Body of pancreas (tissue), 4 donors: ENCODE measurements around the gene SMIM43.

Source experiments
- POLR2A ChIP-seq, 3 donors: fragments of 450-650 bp; IDR thresholded peaks; one replicate each; pipeline ENCODE4 v1.6.1; 2016; ENCODE audit warnings: antibody characterized with exemption in 3 of 3, mild to moderate bottlenecking in 2 of 3
- TF ChIP-seq, protein P1 (sequence below), 7 experiments: fragments of 450-650 bp in 4 of 7; fragments of 200-600 bp in 3 of 7; sonication (generic) in 3 of 7; IDR thresholded peaks; one replicate each; pipeline ENCODE4 v1.5.1; 2016 to 2019; ENCODE audit warnings: antibody characterized with exemption in 7 of 7

DNA sequence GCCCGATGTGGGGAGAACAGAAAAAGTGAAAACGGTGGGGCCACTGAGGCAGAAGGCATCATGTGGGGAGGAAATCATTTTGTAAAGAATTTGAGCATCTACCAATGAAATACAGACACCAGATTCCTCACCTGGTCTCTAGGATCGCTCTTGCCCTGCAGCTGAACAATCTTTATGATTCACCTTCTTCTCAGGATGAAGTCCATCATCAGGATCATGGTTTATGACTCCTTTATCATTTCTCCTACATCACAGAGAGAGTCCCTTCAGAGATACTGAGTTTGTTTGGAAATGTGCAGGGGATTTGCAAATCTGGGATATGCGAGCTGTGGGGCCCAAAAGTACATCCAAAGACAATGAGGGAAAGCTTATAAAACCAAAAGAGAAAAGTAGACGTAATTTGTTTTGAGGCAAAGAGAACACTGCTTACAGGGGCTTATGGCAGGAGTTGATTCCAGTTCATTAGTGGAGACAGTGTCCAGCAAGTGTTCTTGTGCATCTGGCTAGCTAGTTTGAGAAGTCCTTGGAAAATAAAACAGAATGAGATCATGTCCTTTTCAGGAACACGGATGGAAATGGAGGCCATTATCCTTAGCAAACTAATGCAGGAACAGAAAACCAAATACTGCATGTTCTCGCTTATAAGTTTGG, 52.8 kb downstream of the SMIM43 start:
- TF ChIP-seq, protein P1, sequence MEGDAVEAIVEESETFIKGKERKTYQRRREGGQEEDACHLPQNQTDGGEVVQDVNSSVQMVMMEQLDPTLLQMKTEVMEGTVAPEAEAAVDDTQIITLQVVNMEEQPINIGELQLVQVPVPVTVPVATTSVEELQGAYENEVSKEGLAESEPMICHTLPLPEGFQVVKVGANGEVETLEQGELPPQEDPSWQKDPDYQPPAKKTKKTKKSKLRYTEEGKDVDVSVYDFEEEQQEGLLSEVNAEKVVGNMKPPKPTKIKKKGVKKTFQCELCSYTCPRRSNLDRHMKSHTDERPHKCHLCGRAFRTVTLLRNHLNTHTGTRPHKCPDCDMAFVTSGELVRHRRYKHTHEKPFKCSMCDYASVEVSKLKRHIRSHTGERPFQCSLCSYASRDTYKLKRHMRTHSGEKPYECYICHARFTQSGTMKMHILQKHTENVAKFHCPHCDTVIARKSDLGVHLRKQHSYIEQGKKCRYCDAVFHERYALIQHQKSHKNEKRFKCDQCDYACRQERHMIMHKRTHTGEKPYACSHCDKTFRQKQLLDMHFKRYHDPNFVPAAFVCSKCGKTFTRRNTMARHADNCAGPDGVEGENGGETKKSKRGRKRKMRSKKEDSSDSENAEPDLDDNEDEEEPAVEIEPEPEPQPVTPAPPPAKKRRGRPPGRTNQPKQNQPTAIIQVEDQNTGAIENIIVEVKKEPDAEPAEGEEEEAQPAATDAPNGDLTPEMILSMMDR (IDR thresholded peaks at IDR 0.05), result no peak
- TF ChIP-seq POLR2A (IDR thresholded peaks at IDR 0.05), result no peak
